WTC11 (cell line): Measurements from ENCODE around the gene SEMA6B. TPM values are rescaled to one million over a fixed set of nuclear protein-coding genes. Genes with fewer than 3 reads are reported as not detected.

Source experiments
- ATAC-seq: fragments of 200-7000 bp; cut with Tn5 transposase; 2 replicates; pipeline ENCODE4 v1.10.0; 2021; ENCODE audit warnings: mild to moderate bottlenecking, moderate library complexity
- CTCF ChIA-PET: fragments of 300-600 bp; sonication (Branson Sonifier 250); formaldehyde crosslinking; loops from one replicate; lab custom pipeline; 2021; ENCODE audit warnings: antibody characterized with exemption; lab: Charles Lee
- POLR2A ChIA-PET: fragments of 350-600 bp; sonication (Branson Sonifier 250); formaldehyde crosslinking; loops from one replicate; lab custom pipeline; 2021; ENCODE audit warnings: antibody characterized with exemption; lab: Charles Lee
- DNase-seq: peaks from one replicate; pipeline ENCODE4 v3.0.0; 2021; ENCODE audit warnings: low spot score
- H3K27ac Mint-ChIP-seq: 2 replicates; pipeline ENCODE4 v1.8.0; 2021; ENCODE audit warnings: mixed read lengths
- H3K27me3 Mint-ChIP-seq: 2 replicates; pipeline ENCODE4 v1.8.0; 2021; ENCODE audit warnings: low read depth, mild to moderate bottlenecking, moderate library complexity, mixed read lengths
- H3K36me3 Mint-ChIP-seq: 2 replicates; pipeline ENCODE4 v1.8.0; 2021; ENCODE audit warnings: mixed read lengths
- H3K4me1 Mint-ChIP-seq: 2 replicates; pipeline ENCODE4 v1.8.0; 2022; ENCODE audit warnings: mixed read lengths
- H3K4me3 Mint-ChIP-seq: 2 replicates; pipeline ENCODE4 v1.8.0; 2021; ENCODE audit warnings: mild to moderate bottlenecking, moderate library complexity, mixed read lengths
- H3K9me3 Mint-ChIP-seq: 2 replicates; pipeline ENCODE4 v1.8.0; 2021; ENCODE audit warnings: mixed read lengths
- CREB1 ChIP-seq: sonication (generic); formaldehyde crosslinking; IDR thresholded peaks from 2 replicates; pipeline ENCODE4 v1.8.0; 2023; ENCODE audit warnings: mild to moderate bottlenecking, missing genetic modification reagents
- GABPB1 ChIP-seq: sonication (generic); formaldehyde crosslinking; IDR thresholded peaks from 2 replicates; pipeline ENCODE4 v1.8.1; 2023; ENCODE audit warnings: mild to moderate bottlenecking, missing genetic modification reagents
- MXD4 ChIP-seq: fragments of 250-450 bp; sonication (Bioruptor Pico); IDR thresholded peaks from 2 replicates; pipeline ENCODE4 v1.8.0; 2021; ENCODE audit warnings: mild to moderate bottlenecking, moderate library complexity, borderline replicate concordance
- PRRX2 ChIP-seq: fragments of 250-450 bp; sonication (Bioruptor Pico); IDR thresholded peaks from 2 replicates; pipeline ENCODE4 v1.8.0; 2021; ENCODE audit warnings: mild to moderate bottlenecking
- SMAD3 ChIP-seq: sonication (generic); formaldehyde crosslinking; IDR thresholded peaks from 2 replicates; pipeline ENCODE4 v1.8.0; 2022; ENCODE audit warnings: missing genetic modification reagents, mild to moderate bottlenecking, borderline replicate concordance
- ZBTB21 ChIP-seq: sonication (generic); formaldehyde crosslinking; IDR thresholded peaks from 2 replicates; pipeline ENCODE4 v1.8.1; 2023; ENCODE audit warnings: mild to moderate bottlenecking, missing genetic modification reagents, borderline replicate concordance
- ZNF121 ChIP-seq: sonication (generic); formaldehyde crosslinking; IDR thresholded peaks from 2 replicates; pipeline ENCODE4 v1.8.0; 2023; ENCODE audit warnings: missing genetic modification reagents
- total RNA-seq: library from RNA; stranded (reverse); gene quantifications from 3 replicates; pipeline ENCODE4 v1.2.3, GENCODE V29; 2021
- TF ChIP-seq, protein P1 (sequence below): sonication (generic); formaldehyde crosslinking; IDR thresholded peaks from 2 replicates; pipeline ENCODE4 v1.8.0; 2023; ENCODE audit warnings: missing genetic modification reagents, mild to moderate bottlenecking, borderline replicate concordance
- TF ChIP-seq, protein P2 (sequence below): fragments of 250-450 bp; sonication (Bioruptor Pico); IDR thresholded peaks from 2 replicates; pipeline ENCODE4 v1.9.0; 2021; ENCODE audit warnings: mild to moderate bottlenecking, borderline replicate concordance
- TF ChIP-seq, protein P3 (sequence below): fragments of 250-450 bp; sonication (Bioruptor Pico); IDR thresholded peaks from 2 replicates; pipeline ENCODE4 v1.8.0; 2021; ENCODE audit warnings: mild to moderate bottlenecking
- TF ChIP-seq, protein P4 (sequence below): fragments of 250-450 bp; sonication (Bioruptor Pico); IDR thresholded peaks from 2 replicates; pipeline ENCODE4 v1.9.0; 2021; ENCODE audit warnings: mild to moderate bottlenecking
- TF ChIP-seq, protein P5 (sequence below): sonication (generic); formaldehyde crosslinking; IDR thresholded peaks from 2 replicates; pipeline ENCODE4 v1.8.0; 2022; ENCODE audit warnings: mild to moderate bottlenecking, missing genetic modification reagents
- TF ChIP-seq, protein P6 (sequence below): fragments of 250-450 bp; sonication (Bioruptor Pico); IDR thresholded peaks from 2 replicates; pipeline ENCODE4 v1.9.0; 2021; ENCODE audit warnings: moderate library complexity, mild to moderate bottlenecking, inconsistent platforms, borderline replicate concordance
- TF ChIP-seq, protein P7 (sequence below): sonication (generic); formaldehyde crosslinking; IDR thresholded peaks from 2 replicates; pipeline ENCODE4 v1.8.0; 2022; ENCODE audit warnings: mild to moderate bottlenecking, missing genetic modification reagents

SEMA6B gene
- total RNA-seq, 1 experiment from 2014 or later, result 45.1 TPM

DNA sequence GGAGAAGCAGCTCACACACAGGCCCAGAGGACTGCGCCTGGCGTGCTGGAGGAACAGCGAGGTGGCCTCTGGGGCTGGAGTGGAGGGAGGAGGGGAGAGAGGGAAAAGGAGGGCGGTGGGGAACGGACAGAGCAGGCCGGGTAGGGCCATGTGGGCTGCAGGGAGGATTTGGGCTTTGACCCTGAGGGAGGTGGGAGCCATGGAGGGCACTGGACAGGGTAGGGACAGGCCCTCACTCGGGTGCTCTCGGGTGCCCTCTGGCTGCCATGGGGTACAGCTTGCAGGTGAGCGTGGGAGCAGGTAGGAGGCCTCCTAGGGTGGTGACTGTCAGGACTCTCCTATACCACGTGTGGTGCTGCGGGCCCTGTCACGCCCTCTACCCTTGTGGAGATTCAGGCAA, 64.0 kb downstream of the SEMA6B start:
- no peaks in the 10 kb centered on the region for H3K27me3 Mint-ChIP-seq
- H3K4me3 Mint-ChIP-seq, result no peak overlapping the region
- TF ChIP-seq, protein P1, sequence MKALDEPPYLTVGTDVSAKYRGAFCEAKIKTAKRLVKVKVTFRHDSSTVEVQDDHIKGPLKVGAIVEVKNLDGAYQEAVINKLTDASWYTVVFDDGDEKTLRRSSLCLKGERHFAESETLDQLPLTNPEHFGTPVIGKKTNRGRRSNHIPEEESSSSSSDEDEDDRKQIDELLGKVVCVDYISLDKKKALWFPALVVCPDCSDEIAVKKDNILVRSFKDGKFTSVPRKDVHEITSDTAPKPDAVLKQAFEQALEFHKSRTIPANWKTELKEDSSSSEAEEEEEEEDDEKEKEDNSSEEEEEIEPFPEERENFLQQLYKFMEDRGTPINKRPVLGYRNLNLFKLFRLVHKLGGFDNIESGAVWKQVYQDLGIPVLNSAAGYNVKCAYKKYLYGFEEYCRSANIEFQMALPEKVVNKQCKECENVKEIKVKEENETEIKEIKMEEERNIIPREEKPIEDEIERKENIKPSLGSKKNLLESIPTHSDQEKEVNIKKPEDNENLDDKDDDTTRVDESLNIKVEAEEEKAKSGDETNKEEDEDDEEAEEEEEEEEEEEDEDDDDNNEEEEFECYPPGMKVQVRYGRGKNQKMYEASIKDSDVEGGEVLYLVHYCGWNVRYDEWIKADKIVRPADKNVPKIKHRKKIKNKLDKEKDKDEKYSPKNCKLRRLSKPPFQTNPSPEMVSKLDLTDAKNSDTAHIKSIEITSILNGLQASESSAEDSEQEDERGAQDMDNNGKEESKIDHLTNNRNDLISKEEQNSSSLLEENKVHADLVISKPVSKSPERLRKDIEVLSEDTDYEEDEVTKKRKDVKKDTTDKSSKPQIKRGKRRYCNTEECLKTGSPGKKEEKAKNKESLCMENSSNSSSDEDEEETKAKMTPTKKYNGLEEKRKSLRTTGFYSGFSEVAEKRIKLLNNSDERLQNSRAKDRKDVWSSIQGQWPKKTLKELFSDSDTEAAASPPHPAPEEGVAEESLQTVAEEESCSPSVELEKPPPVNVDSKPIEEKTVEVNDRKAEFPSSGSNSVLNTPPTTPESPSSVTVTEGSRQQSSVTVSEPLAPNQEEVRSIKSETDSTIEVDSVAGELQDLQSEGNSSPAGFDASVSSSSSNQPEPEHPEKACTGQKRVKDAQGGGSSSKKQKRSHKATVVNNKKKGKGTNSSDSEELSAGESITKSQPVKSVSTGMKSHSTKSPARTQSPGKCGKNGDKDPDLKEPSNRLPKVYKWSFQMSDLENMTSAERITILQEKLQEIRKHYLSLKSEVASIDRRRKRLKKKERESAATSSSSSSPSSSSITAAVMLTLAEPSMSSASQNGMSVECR (CRISPR knock-in tag), result no peak
- no peak for TF ChIP-seq ZBTB21 (CRISPR knock-in tag)
- TF ChIP-seq, protein P2, sequence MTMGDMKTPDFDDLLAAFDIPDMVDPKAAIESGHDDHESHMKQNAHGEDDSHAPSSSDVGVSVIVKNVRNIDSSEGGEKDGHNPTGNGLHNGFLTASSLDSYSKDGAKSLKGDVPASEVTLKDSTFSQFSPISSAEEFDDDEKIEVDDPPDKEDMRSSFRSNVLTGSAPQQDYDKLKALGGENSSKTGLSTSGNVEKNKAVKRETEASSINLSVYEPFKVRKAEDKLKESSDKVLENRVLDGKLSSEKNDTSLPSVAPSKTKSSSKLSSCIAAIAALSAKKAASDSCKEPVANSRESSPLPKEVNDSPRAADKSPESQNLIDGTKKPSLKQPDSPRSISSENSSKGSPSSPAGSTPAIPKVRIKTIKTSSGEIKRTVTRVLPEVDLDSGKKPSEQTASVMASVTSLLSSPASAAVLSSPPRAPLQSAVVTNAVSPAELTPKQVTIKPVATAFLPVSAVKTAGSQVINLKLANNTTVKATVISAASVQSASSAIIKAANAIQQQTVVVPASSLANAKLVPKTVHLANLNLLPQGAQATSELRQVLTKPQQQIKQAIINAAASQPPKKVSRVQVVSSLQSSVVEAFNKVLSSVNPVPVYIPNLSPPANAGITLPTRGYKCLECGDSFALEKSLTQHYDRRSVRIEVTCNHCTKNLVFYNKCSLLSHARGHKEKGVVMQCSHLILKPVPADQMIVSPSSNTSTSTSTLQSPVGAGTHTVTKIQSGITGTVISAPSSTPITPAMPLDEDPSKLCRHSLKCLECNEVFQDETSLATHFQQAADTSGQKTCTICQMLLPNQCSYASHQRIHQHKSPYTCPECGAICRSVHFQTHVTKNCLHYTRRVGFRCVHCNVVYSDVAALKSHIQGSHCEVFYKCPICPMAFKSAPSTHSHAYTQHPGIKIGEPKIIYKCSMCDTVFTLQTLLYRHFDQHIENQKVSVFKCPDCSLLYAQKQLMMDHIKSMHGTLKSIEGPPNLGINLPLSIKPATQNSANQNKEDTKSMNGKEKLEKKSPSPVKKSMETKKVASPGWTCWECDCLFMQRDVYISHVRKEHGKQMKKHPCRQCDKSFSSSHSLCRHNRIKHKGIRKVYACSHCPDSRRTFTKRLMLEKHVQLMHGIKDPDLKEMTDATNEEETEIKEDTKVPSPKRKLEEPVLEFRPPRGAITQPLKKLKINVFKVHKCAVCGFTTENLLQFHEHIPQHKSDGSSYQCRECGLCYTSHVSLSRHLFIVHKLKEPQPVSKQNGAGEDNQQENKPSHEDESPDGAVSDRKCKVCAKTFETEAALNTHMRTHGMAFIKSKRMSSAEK (CRISPR knock-in tag), result no peak
- TF ChIP-seq, protein P3, sequence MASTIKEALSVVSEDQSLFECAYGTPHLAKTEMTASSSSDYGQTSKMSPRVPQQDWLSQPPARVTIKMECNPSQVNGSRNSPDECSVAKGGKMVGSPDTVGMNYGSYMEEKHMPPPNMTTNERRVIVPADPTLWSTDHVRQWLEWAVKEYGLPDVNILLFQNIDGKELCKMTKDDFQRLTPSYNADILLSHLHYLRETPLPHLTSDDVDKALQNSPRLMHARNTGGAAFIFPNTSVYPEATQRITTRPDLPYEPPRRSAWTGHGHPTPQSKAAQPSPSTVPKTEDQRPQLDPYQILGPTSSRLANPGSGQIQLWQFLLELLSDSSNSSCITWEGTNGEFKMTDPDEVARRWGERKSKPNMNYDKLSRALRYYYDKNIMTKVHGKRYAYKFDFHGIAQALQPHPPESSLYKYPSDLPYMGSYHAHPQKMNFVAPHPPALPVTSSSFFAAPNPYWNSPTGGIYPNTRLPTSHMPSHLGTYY, result no peak
- TF ChIP-seq, all 79 proteins: peak for 0
- ATAC-seq, result peak; percentile 79
- no peaks in the 10 kb centered on the region for H3K4me1 Mint-ChIP-seq
- peaks cover 9% of the 10 kb centered on the region for H3K36me3 Mint-ChIP-seq
- no peaks in the 10 kb centered on the region for H3K9me3 Mint-ChIP-seq
- H3K27ac Mint-ChIP-seq, result no peak overlapping the region
- ChIA-PET POLR2A (interaction anchor here (0.6 kb wide), 1 partner anchor 352 kb away, joined by 3 read pairs; no protein-coding TSS in a partner anchor), CTCF (interaction anchor here (0.5 to 2.1 kb wide), 3 partner anchors 12 to 46 kb away, joined by 5 to 8 read pairs (median 6); no protein-coding TSS in a partner anchor)
- DNase-seq, result peak; percentile 44

DNA sequence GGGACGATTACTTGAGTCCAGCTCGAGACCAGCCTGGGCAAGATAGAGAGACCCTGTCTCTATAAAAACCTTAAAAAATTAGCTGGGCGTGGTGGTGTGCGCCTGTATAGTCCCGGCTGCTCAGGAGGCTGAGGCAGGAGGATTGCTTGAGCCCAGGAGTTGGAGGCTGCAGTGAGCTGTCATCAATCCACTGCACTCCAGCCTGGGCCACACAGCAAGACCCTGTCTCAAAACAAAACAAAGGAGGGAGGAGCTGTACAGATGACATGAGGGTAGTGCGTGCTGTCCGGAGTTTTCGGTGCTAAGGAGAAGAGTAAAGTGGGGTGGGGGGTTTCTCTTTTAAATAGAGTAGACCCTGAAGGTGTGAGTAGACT, 64.8 kb downstream of the SEMA6B start:
- peaks cover 15% of the 10 kb centered on the region for H3K36me3 Mint-ChIP-seq
- DNase-seq (no peak), ATAC-seq (no peak)
- no peaks in the 10 kb centered on the region for H3K4me1 Mint-ChIP-seq
- no peaks in the 10 kb centered on the region for H3K27me3 Mint-ChIP-seq
- no peak overlapping the region for H3K27ac Mint-ChIP-seq
- H3K9me3 Mint-ChIP-seq, result no peaks in the 10 kb centered on the region
- ChIA-PET CTCF (interaction anchor here (0.6 to 2.1 kb wide), 2 partner anchors 31 to 210 kb away, joined by 3 to 8 read pairs; no protein-coding TSS in a partner anchor), POLR2A (no interaction called here)
- TF ChIP-seq ZNF121 (CRISPR knock-in tag) (peak; percentile 63; the same call in 1 of the 2 replicates), PRRX2 (no peak)
- no peak overlapping the region for H3K4me3 Mint-ChIP-seq

DNA sequence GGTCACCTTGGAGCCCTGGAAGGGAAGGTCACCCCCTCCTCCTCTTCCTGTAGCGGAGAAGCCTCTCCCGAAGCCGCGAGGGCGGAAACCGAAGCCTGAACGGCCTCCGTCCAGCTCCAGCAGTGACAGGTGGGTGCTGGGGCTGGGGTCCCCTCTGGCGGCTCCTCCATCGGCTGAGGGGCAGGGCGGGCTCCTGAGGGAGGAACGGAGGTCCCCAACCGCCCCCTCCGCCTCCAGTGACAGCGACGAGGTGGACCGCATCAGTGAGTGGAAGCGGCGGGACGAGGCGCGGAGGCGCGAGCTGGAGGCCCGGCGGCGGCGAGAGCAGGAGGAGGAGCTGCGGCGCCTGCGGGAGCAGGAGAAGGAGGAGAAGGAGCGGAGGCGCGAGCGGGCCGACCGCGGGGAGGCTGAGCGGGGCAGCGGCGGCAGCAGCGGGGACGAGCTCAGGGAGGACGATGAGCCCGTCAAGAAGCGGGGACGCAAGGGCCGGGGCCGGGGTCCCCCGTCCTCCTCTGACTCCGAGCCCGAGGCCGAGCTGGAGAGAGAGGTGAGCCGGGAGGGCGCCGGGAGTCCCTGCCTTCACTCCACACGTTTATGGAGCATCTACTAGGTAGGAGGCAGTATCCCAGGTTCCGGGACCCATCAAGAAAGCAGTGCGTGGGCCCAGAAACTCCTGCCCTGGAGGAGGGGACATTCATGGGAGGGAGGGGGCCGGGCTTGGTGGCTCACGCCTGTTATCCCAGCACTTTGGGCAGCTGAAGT, 65.4 kb downstream of the SEMA6B start:
- H3K4me3 Mint-ChIP-seq, result no peak overlapping the region
- no peaks in the 10 kb centered on the region for H3K27me3 Mint-ChIP-seq
- POLR2A ChIA-PET, result no interaction called here
- CTCF ChIA-PET, result interaction anchor here (0.6 to 2.1 kb wide), 2 partner anchors 31 to 210 kb away, joined by 3 to 8 read pairs; no protein-coding TSS in a partner anchor
- peaks cover 16% of the 10 kb centered on the region for H3K36me3 Mint-ChIP-seq
- no peaks in the 10 kb centered on the region for H3K9me3 Mint-ChIP-seq
- no peaks in the 10 kb centered on the region for H3K4me1 Mint-ChIP-seq
- H3K27ac Mint-ChIP-seq, result no peak overlapping the region
- DNase-seq (no peak), ATAC-seq (no peak)
- TF ChIP-seq, protein P4, sequence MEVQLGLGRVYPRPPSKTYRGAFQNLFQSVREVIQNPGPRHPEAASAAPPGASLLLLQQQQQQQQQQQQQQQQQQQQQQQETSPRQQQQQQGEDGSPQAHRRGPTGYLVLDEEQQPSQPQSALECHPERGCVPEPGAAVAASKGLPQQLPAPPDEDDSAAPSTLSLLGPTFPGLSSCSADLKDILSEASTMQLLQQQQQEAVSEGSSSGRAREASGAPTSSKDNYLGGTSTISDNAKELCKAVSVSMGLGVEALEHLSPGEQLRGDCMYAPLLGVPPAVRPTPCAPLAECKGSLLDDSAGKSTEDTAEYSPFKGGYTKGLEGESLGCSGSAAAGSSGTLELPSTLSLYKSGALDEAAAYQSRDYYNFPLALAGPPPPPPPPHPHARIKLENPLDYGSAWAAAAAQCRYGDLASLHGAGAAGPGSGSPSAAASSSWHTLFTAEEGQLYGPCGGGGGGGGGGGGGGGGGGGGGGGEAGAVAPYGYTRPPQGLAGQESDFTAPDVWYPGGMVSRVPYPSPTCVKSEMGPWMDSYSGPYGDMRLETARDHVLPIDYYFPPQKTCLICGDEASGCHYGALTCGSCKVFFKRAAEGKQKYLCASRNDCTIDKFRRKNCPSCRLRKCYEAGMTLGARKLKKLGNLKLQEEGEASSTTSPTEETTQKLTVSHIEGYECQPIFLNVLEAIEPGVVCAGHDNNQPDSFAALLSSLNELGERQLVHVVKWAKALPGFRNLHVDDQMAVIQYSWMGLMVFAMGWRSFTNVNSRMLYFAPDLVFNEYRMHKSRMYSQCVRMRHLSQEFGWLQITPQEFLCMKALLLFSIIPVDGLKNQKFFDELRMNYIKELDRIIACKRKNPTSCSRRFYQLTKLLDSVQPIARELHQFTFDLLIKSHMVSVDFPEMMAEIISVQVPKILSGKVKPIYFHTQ, result no peak
- TF ChIP-seq MXD4 (no peak), GABPB1 (CRISPR knock-in tag) (no peak), CREB1 (no peak), SMAD3 (CRISPR knock-in tag) (no peak)
- TF ChIP-seq, protein P5, sequence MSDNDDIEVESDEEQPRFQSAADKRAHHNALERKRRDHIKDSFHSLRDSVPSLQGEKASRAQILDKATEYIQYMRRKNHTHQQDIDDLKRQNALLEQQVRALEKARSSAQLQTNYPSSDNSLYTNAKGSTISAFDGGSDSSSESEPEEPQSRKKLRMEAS (CRISPR knock-in tag), result no peak
- TF ChIP-seq, protein P6, sequence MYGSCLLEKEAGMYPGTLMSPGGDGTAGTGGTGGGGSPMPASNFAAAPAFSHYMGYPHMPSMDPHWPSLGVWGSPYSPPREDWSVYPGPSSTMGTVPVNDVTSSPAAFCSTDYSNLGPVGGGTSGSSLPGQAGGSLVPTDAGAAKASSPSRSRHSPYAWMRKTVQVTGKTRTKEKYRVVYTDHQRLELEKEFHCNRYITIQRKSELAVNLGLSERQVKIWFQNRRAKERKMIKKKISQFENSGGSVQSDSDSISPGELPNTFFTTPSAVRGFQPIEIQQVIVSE (CRISPR knock-in tag), result no peak
- TF ChIP-seq, protein P7, sequence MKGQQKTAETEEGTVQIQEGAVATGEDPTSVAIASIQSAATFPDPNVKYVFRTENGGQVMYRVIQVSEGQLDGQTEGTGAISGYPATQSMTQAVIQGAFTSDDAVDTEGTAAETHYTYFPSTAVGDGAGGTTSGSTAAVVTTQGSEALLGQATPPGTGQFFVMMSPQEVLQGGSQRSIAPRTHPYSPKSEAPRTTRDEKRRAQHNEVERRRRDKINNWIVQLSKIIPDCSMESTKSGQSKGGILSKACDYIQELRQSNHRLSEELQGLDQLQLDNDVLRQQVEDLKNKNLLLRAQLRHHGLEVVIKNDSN, result no peak
